Stimulated activated CD4-positive, alpha-beta T cell treated with anti-CD3 and anti-CD28 coated beads, Interleukin-1b, Interleukin-23, amount 100 ng/mL, for 1 hour (primary cell): ENCODE results near the gene TFAP2E.

Experiments
- DNase-seq, 2 donors: peaks; one replicate each; pipeline ENCODE4 v3.0.0-alpha.2; 2020; ENCODE audit warnings: low read depth in 2 of 2

TFAP2E gene

GRCh38 chr1:35557118-35557610 is 15.9 kb upstream of the TFAP2E start, which contains the start of gene KIAA0319L:
KIAA0319L (minus strand) TSS chr1:35557403; CDS start chr1:35554491, 2,912 bp downstream.
- DNase-seq: peak in 1 of 2 donors; percentile 30

- DNase-seq: peak; percentile 83 to 89
Measured at GRCh38 chr1:35557611-35558373, 15.3 kb upstream of the TFAP2E start, which contains the start of gene NCDN. NCDN (plus strand) TSS chr1:35557799; CDS start chr1:35558191, 392 bp downstream.

- DNase-seq: no peak
Measured at GRCh38 chr1:35558374-35559316, 14.5 kb upstream of the TFAP2E start.

- DNase-seq: no peak
Measured at GRCh38 chr1:35559317-35559944, 13.7 kb upstream of the TFAP2E start.

- no peak for DNase-seq
Measured at GRCh38 chr1:35560256-35561225, 12.6 kb upstream of the TFAP2E start.

GRCh38 chr1:35561297-35561971 is 11.7 kb upstream of the TFAP2E start:
- DNase-seq: no peak

GRCh38 chr1:35561972-35562680 is 11.0 kb upstream of the TFAP2E start:
- DNase-seq: no peak

GRCh38 chr1:35563166-35563565 is 9.9 kb upstream of the TFAP2E start:
- no peak for DNase-seq

GRCh38 chr1:35564037-35564883 is 8.9 kb upstream of the TFAP2E start:
- DNase-seq: peak; percentile 53 to 71

GRCh38 chr1:35564884-35565741 is 8.0 kb upstream of the TFAP2E start:
- DNase-seq: no peak

- no peak for DNase-seq
Measured at GRCh38 chr1:35565742-35566133, 7.4 kb upstream of the TFAP2E start.

- no peak for DNase-seq
Measured at GRCh38 chr1:35567947-35568558, 5.1 kb upstream of the TFAP2E start.

GRCh38 chr1:35568975-35569395 is 4.1 kb upstream of the TFAP2E start:
- no peak for DNase-seq

- DNase-seq: no peak
Measured at GRCh38 chr1:35569936-35570335, 3.2 kb upstream of the TFAP2E start.

GRCh38 chr1:35570589-35571137 is 2.5 kb upstream of the TFAP2E start:
- no peak for DNase-seq

- no peak for DNase-seq
Measured at GRCh38 chr1:35571263-35571662, 1.9 kb upstream of the TFAP2E start.

- DNase-seq: no peak
Measured at GRCh38 chr1:35572296-35572695, 818 bp upstream of the TFAP2E start.
